IMR-90 (cell line): Measurements from ENCODE around the gene MARS2. TPM values are rescaled to one million over a fixed set of nuclear protein-coding genes. Genes with fewer than 3 reads are reported as not detected.
A peak's percentile ranks its signal among the peaks of the same experiment; 100 is the strongest.

Source experiments
- ATAC-seq: fragments of 200-7000 bp; cut with Tn5 transposase; 2 replicates; pipeline ENCODE4 v1.9.1; 2020; ENCODE audit warnings: low read depth, mild to moderate bottlenecking, moderate library complexity
- BruUV-seq: library from RNA; stranded (reverse); fragments of 400-500 nt; replicated peaks from 2 replicates; lab custom pipeline; 2021; lab: Mats Ljungman, UMichigan
- CTCF ChIA-PET: fragments of 300-600 bp; formaldehyde crosslinking; extraction: SDS; loops from one replicate; lab custom pipeline; 2021; ENCODE audit warnings: antibody characterized with exemption; lab: Yijun Ruan, JAX
- POLR2A ChIA-PET: fragments of 300-600 bp; sonication (Branson Sonifier 250); formaldehyde crosslinking; loops from one replicate; lab custom pipeline; 2022; ENCODE audit warnings: antibody characterized with exemption; ENCODE audit not compliant: unreplicated experiment; lab: Charles Lee
- DNase-seq: peaks from one replicate; pipeline ENCODE4 v3.0.0; 2013
- H2AFZ ChIP-seq: replicated peaks from 2 replicates; pipeline ENCODE3; 2013; ENCODE audit warnings: low read length, mild to moderate bottlenecking; ENCODE audit not compliant: poor library complexity
- H2AK5ac ChIP-seq: 2 replicates; pipeline ENCODE4 v1.6.1; 2013; ENCODE audit warnings: low read depth, low read length, inconsistent platforms
- H2AK9ac ChIP-seq: replicated peaks from 2 replicates; pipeline ENCODE3; 2013; ENCODE audit warnings: mild to moderate bottlenecking, low read depth, low read length, moderate library complexity; ENCODE audit not compliant: poor library complexity
- H2BK120ac ChIP-seq: 2 replicates; pipeline ENCODE4 v1.6.1; 2013; ENCODE audit warnings: low read depth, low read length, inconsistent platforms
- H2BK15ac ChIP-seq: 3 replicates; pipeline ENCODE4 v1.6.1; 2013; ENCODE audit warnings: low read depth, low read length, inconsistent platforms
- H2BK20ac ChIP-seq: 2 replicates; pipeline ENCODE4 v1.6.1; 2013; ENCODE audit warnings: low read depth, mild to moderate bottlenecking, inconsistent platforms, low read length, moderate library complexity
- H2BK5ac ChIP-seq: 2 replicates; pipeline ENCODE4 v1.6.1; 2013; ENCODE audit warnings: mild to moderate bottlenecking, low read depth, low read length, inconsistent platforms; ENCODE audit not compliant: poor library complexity, severe bottlenecking
- H3K14ac ChIP-seq: replicated peaks from 2 replicates; pipeline ENCODE4 v1.6.1; 2013; ENCODE audit warnings: low read depth, low read length, inconsistent platforms
- H3K18ac ChIP-seq: 2 replicates; pipeline ENCODE4 v1.6.1; 2013; ENCODE audit warnings: low read depth, low read length, control low read depth
- H3K23ac ChIP-seq: 2 replicates; pipeline ENCODE4 v1.6.1; 2013; ENCODE audit warnings: low read depth, low read length, inconsistent platforms
- H3K27ac ChIP-seq: 2 replicates; pipeline ENCODE4 v1.5.1; 2013; ENCODE audit warnings: mild to moderate bottlenecking, control low read depth, low read length; ENCODE audit not compliant: insufficient read depth
- H3K27me3 ChIP-seq: 2 replicates; pipeline ENCODE4 v1.6.1; 2013; ENCODE audit warnings: low read length; ENCODE audit not compliant: control insufficient read depth, insufficient read depth
- H3K36me3 ChIP-seq: 2 replicates; pipeline ENCODE4 v1.6.1; 2013; ENCODE audit warnings: low read length, mixed read lengths; ENCODE audit not compliant: control insufficient read depth, insufficient read depth
- H3K4ac ChIP-seq: 2 replicates; pipeline ENCODE4 v1.6.1; 2013; ENCODE audit warnings: low read depth, low read length, inconsistent platforms
- H3K4me1 ChIP-seq: 2 replicates; pipeline ENCODE4 v1.6.1; 2013; ENCODE audit warnings: low read length, mixed read lengths; ENCODE audit not compliant: control insufficient read depth, insufficient read depth
- H3K4me2 ChIP-seq: 2 replicates; pipeline ENCODE4 v1.6.1; 2013; ENCODE audit warnings: low read depth, mild to moderate bottlenecking, control low read depth, low read length, moderate library complexity
- H3K4me3 ChIP-seq: 2 replicates; pipeline ENCODE4 v1.5.1; 2013; ENCODE audit warnings: low read depth, mild to moderate bottlenecking, control low read depth, low read length, moderate library complexity; ENCODE audit not compliant: insufficient read depth
- H3K56ac ChIP-seq: 2 replicates; pipeline ENCODE4 v1.6.1; 2013; ENCODE audit warnings: low read length, inconsistent platforms; ENCODE audit not compliant: insufficient read depth; ENCODE audit errors: extremely low read depth
- H3K79me1 ChIP-seq, 2 experiments: 2 replicates each; pipeline ENCODE4 v1.6.1; 2013; ENCODE audit warnings: low read length in 2 of 2, inconsistent platforms in 1 of 2, low read depth in 1 of 2
- H3K9ac ChIP-seq: 2 replicates; pipeline ENCODE4 v1.6.1; 2013; ENCODE audit warnings: low read depth, low read length, control low read depth
- H3K9me1 ChIP-seq: 2 replicates; pipeline ENCODE4 v1.6.1; 2013; ENCODE audit warnings: low read length, inconsistent platforms; ENCODE audit not compliant: insufficient read depth
- H3K9me3 ChIP-seq: 2 replicates; pipeline ENCODE4 v1.6.1; 2013; ENCODE audit warnings: low read length; ENCODE audit not compliant: control insufficient read depth, insufficient read depth
- H4K20me1 ChIP-seq: 2 replicates; pipeline ENCODE4 v1.6.1; 2013; ENCODE audit warnings: low read length, inconsistent platforms; ENCODE audit not compliant: insufficient read depth
- H4K5ac ChIP-seq: 2 replicates; pipeline ENCODE4 v1.6.1; 2013; ENCODE audit warnings: mild to moderate bottlenecking, low read depth, low read length, control low read depth
- H4K8ac ChIP-seq, 2 experiments: 2 replicates each; pipeline ENCODE4 v1.6.1; 2013; ENCODE audit warnings: low read depth in 2 of 2, low read length in 2 of 2, control low read depth in 1 of 2, inconsistent platforms in 1 of 2
- H4K91ac ChIP-seq: 2 replicates; pipeline ENCODE4 v1.6.1; 2013; ENCODE audit warnings: low read depth, low read length, inconsistent platforms; ENCODE audit not compliant: insufficient read depth
- BHLHE40 ChIP-seq: fragments of 150-350 bp; IDR thresholded peaks from 2 replicates; pipeline ENCODE4 v1.6.1; 2016; ENCODE audit warnings: mild to moderate bottlenecking, low read depth, low read length
- CEBPB ChIP-seq: IDR thresholded peaks from 2 replicates; pipeline ENCODE4 v1.6.1; 2012; ENCODE audit warnings: low read depth, low read length, improper control_type of control experiment
- CHD1 ChIP-seq: IDR thresholded peaks from 2 replicates; pipeline ENCODE4 v1.6.1; 2012; ENCODE audit warnings: low read depth, low read length, improper control_type of control experiment
- CTCF ChIP-seq: conservative IDR thresholded peaks from 2 replicates; pipeline ENCODE4 v1.5.1; 2012; ENCODE audit warnings: mild to moderate bottlenecking, low read depth, low read length, improper control_type of control experiment
- FOS ChIP-seq: fragments of 150-350 bp; IDR thresholded peaks from 2 replicates; pipeline ENCODE4 v1.6.1; 2016; ENCODE audit warnings: low read depth, low read length
- MAFK ChIP-seq: IDR thresholded peaks from 2 replicates; pipeline ENCODE4 v1.6.1; 2012; ENCODE audit warnings: low read depth, low read length, improper control_type of control experiment
- MAZ ChIP-seq: IDR thresholded peaks from 2 replicates; pipeline ENCODE4 v1.6.1; 2012; ENCODE audit warnings: low read depth, mild to moderate bottlenecking, low read length, improper control_type of control experiment, moderate library complexity, borderline replicate concordance
- MXI1 ChIP-seq: IDR thresholded peaks from 2 replicates; pipeline ENCODE4 v1.6.1; 2012; ENCODE audit warnings: low read depth, mild to moderate bottlenecking, low read length, moderate library complexity, borderline replicate concordance
- NFE2L2 ChIP-seq: fragments of 150-350 bp; IDR thresholded peaks from 2 replicates; pipeline ENCODE4 v1.6.1; 2016; ENCODE audit warnings: low read depth, mild to moderate bottlenecking, low read length
- POLR2A ChIP-seq: IDR thresholded peaks from 2 replicates; pipeline ENCODE4 v1.6.1; 2012; ENCODE audit warnings: mild to moderate bottlenecking, low read depth, low read length
- RAD21 ChIP-seq: IDR thresholded peaks from 2 replicates; pipeline ENCODE4 v1.6.1; 2012; ENCODE audit warnings: low read length, improper control_type of control experiment
- RCOR1 ChIP-seq: IDR thresholded peaks from 2 replicates; pipeline ENCODE4 v1.6.1; 2012; ENCODE audit warnings: mild to moderate bottlenecking, low read length, improper control_type of control experiment; ENCODE audit not compliant: insufficient replicate concordance
- RFX5 ChIP-seq: IDR thresholded peaks from 2 replicates; pipeline ENCODE4 v1.8.0; 2012; ENCODE audit warnings: low read depth, mild to moderate bottlenecking, low read length, moderate library complexity
- SMC3 ChIP-seq: fragments of 150-350 bp; IDR thresholded peaks from 2 replicates; pipeline ENCODE4 v1.6.1; 2016; ENCODE audit warnings: low read depth, mild to moderate bottlenecking, antibody characterized with exemption, low read length, moderate library complexity
- USF2 ChIP-seq: fragments of 150-350 bp; IDR thresholded peaks from 2 replicates; pipeline ENCODE4 v1.6.1; 2017; ENCODE audit warnings: mild to moderate bottlenecking, antibody characterized with exemption, low read length, low read depth
- WGBS, 2 experiments: methylation state at CpG; one replicate each; pipeline versions ENCODE4 v1.1.5 to v1.1.7; 2013; ENCODE audit warnings: missing lambda C conversion rate in 2 of 2; ENCODE audit not compliant: insufficient read length in 1 of 2; ENCODE audit errors: extremely low coverage in 2 of 2; 5-methylcytosine and 5-hydroxymethylcytosine counted together
- dilution Hi-C: fragments of 300-500 bp; cut with HindIII; formaldehyde crosslinking; loops from one replicate; pipeline ENCODE4 v1.14.3; 2018; ENCODE audit warnings: low sequenced_read_pairs; ENCODE audit not compliant: unreplicated experiment
- in situ Hi-C: fragments of 300-500 bp; cut with MboI; formaldehyde crosslinking; loops from 3 replicates; pipeline ENCODE4 v1.14.3; 2019; ENCODE audit warnings: low sequenced_read_pairs, inconsistent platforms, mixed read lengths
- intact Hi-C: fragments of 100-400 bp; cut with micrococcal nuclease; formaldehyde crosslinking; loops from 2 replicates; pipeline ENCODE4 v1.10.0; 2022
- polyA plus RNA-seq, 3 experiments: library from polyadenylated mRNA; depleted of rRNA; stranded (reverse); fragments of >200 nt; gene quantifications; 2 replicates each; pipeline ENCODE4 v1.2.3, GENCODE V29; 2012; ENCODE audit warnings: low replicate concordance in 1 of 3
- total RNA-seq: library from RNA; depleted of rRNA; stranded (reverse); fragments of >200 nt; gene quantifications from 2 replicates; pipeline ENCODE4 v1.2.3, GENCODE V29; 2012
- TF ChIP-seq, protein P1 (sequence below): fragments of 150-350 bp; IDR thresholded peaks from 2 replicates; pipeline ENCODE4 v1.6.1; 2016; ENCODE audit warnings: low read depth, mild to moderate bottlenecking, low read length, moderate library complexity, borderline replicate concordance

Gene MARS2
- total and polyA plus RNA-seq, 2 of the 4 experiments (the other 2 are of a cell fraction): 3.4 to 3.8 TPM

DNA sequence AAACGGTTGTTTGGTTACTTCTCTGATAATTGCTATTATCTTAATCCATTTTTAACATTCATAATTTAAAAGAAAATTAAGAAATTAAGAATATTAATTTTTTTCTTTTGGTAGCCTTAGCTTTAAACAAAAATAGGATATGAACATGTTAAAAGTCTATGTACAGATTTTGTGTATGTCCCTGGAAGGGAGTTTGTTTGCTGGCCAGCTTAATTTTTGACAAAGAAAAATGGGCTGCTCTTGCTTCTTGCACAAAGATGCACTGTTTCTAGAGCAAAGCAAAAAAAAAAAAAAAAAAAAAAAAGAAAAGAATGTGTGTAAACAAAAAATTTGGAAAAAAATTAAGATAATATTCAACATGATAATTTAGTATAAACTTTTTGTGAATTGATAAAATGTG lies 31.1 kb upstream of the MARS2 start:
- ATAC-seq (no peak), DNase-seq (no peak)
- in situ Hi-C loops: no loop called here
- Histone ChIP-seq H3K9me3 (no peaks in the 10 kb centered on the region), H3K23ac (no peak overlapping the region), H3K14ac (no peak overlapping the region), H2AK9ac (no peak overlapping the region), H3K27ac (no peak overlapping the region), H3K9me1 (peaks cover 7% of the 10 kb centered on the region; the same call in 1 of the 2 replicates), H3K79me1 (peaks cover 0 to 10% of the 10 kb centered on the region in 2 experiments; a peak in 1 of 4 replicates), H4K8ac (no peak overlapping the region), H4K5ac (no peak overlapping the region), H3K4me3 (no peak overlapping the region; the same call in 1 of the 2 replicates), H3K4ac (no peak overlapping the region), H4K91ac (no peak overlapping the region), H2BK20ac (no peak overlapping the region), H2AK5ac (no peak overlapping the region), H3K9ac (no peak overlapping the region), H2BK15ac (no peak overlapping the region), H2BK5ac (no peak overlapping the region), H3K18ac (no peak overlapping the region), H2BK120ac (no peak overlapping the region), H3K56ac (no peak overlapping the region), H3K36me3 (no peaks in the 10 kb centered on the region), H4K20me1 (no peaks in the 10 kb centered on the region), H2AFZ (no peak overlapping the region), H3K4me2 (peak overlapping the region; percentile 99; the same call in 1 of the 2 replicates), H3K4me1 (peaks cover 6% of the 10 kb centered on the region), H3K27me3 (no peaks in the 10 kb centered on the region)
- dilution Hi-C loops: no loop called here
- no TSS peak for BruUV-seq
- CTCF ChIA-PET: interaction anchor here (0.6 kb wide), 1 partner anchor 72 kb away, joined by 5 read pairs; no protein-coding TSS in a partner anchor
- POLR2A ChIA-PET: no interaction called here
- intact Hi-C loops: loop anchor here (2.0 to 5.0 kb wide), 2 partner anchors 25 to 157 kb away; partner anchors contain the start of gene MOB4
- TF ChIP-seq, protein P1, sequence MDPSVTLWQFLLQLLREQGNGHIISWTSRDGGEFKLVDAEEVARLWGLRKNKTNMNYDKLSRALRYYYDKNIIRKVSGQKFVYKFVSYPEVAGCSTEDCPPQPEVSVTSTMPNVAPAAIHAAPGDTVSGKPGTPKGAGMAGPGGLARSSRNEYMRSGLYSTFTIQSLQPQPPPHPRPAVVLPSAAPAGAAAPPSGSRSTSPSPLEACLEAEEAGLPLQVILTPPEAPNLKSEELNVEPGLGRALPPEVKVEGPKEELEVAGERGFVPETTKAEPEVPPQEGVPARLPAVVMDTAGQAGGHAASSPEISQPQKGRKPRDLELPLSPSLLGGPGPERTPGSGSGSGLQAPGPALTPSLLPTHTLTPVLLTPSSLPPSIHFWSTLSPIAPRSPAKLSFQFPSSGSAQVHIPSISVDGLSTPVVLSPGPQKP: no peak
- no peak for TF ChIP-seq NFE2L2
- TF ChIP-seq FOS: no peak
- TF ChIP-seq CEBPB: no peak
- no peak for TF ChIP-seq POLR2A
- TF ChIP-seq RAD21: no peak
- TF ChIP-seq BHLHE40: no peak
- no peak for TF ChIP-seq MAFK
- no peak for TF ChIP-seq MAZ
- no peak for TF ChIP-seq RFX5
- no peak for TF ChIP-seq SMC3
- no peak for TF ChIP-seq RCOR1
- no peak for TF ChIP-seq MXI1
- no peak for TF ChIP-seq USF2
- no peak for TF ChIP-seq CTCF
- TF ChIP-seq CHD1: no peak
- no CpG with 5 or more reads among the region's 1 CpG for WGBS, 2 experiments
